ENCODE data around the gene PIGA. TPM values are rescaled to one million over a fixed set of nuclear protein-coding genes. Genes with fewer than 3 reads are reported as not detected.
A peak's percentile ranks its signal among the peaks of the same experiment; 100 is the strongest.

The PIGA gene
- total RNA-seq, 1 donor from 2014 or later, result 10.3 TPM

DNA sequence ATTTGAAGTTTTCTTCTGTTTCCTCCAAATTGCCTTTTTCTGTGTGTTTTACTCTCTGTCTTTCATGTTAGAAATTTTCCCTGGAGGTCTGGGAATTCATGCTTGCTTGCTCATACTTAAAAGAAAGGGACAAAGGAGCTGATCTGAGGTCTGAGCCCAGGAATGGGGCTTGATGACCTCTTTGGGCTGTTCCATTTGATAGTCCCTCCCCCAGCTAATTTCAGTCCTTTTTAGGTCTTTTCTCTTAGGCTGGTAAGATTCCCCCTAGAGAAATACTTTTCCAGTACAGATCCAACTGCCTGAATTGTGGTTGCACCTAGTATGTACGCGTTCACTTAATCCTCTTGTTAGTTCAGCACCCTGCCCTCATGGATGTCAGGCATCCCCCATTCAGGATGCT, 5.5 kb upstream of the PIGA start:
- Mint-ChIP-seq H3K4me1 (ENCODE audit: unreplicated experiment) (no peaks in the 10 kb centered on the region), H3K27ac (ENCODE audit: unreplicated experiment) (no peak overlapping the region), H3K27me3 (ENCODE audit: unreplicated experiment) (peaks cover 14% of the 10 kb centered on the region), H3K36me3 (ENCODE audit: unreplicated experiment) (no peaks in the 10 kb centered on the region), H3K4me3 (ENCODE audit: unreplicated experiment) (no peak overlapping the region), H3K9me3 (ENCODE audit: unreplicated experiment) (no peaks in the 10 kb centered on the region)
- no peak for DNase-seq (ENCODE audit: extremely low spot score, unreplicated experiment)
- TF ChIP-seq, protein P1, sequence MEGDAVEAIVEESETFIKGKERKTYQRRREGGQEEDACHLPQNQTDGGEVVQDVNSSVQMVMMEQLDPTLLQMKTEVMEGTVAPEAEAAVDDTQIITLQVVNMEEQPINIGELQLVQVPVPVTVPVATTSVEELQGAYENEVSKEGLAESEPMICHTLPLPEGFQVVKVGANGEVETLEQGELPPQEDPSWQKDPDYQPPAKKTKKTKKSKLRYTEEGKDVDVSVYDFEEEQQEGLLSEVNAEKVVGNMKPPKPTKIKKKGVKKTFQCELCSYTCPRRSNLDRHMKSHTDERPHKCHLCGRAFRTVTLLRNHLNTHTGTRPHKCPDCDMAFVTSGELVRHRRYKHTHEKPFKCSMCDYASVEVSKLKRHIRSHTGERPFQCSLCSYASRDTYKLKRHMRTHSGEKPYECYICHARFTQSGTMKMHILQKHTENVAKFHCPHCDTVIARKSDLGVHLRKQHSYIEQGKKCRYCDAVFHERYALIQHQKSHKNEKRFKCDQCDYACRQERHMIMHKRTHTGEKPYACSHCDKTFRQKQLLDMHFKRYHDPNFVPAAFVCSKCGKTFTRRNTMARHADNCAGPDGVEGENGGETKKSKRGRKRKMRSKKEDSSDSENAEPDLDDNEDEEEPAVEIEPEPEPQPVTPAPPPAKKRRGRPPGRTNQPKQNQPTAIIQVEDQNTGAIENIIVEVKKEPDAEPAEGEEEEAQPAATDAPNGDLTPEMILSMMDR (IDR thresholded peaks at IDR 0.05), result no peak

DNA sequence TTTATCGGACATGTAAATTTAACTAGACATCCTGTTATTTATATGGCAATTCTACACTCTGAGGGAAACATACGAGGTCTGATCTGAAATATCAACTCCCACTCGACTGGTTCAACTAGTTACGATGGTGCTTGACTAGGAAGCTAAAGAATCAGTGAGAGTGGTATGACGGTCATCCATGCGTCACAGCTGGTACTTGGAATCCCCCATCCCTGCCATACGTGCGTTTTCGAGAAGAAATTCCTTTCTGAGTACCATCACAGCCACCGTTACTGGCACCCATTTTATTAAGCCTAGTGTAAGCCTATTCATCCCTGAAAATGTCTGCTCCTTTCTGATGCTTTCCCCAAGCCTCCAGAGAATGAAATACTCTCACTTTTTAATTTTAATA, 695 bp upstream of the PIGA start:
- no peak for DNase-seq (ENCODE audit: extremely low spot score, unreplicated experiment)
- peaks cover 4% of the 10 kb centered on the region for H3K4me1 Mint-ChIP-seq (ENCODE audit: unreplicated experiment)
- no peaks in the 10 kb centered on the region for H3K9me3 Mint-ChIP-seq (ENCODE audit: unreplicated experiment)
- no peaks in the 10 kb centered on the region for H3K36me3 Mint-ChIP-seq (ENCODE audit: unreplicated experiment)
- TF ChIP-seq, protein P1 (IDR thresholded peaks at IDR 0.05), result no peak
- H3K27ac Mint-ChIP-seq (ENCODE audit: unreplicated experiment), result peak overlapping the region; percentile 89
- peak overlapping the region; percentile 90 for H3K4me3 Mint-ChIP-seq (ENCODE audit: unreplicated experiment)
- peaks cover 11% of the 10 kb centered on the region for H3K27me3 Mint-ChIP-seq (ENCODE audit: unreplicated experiment)

DNA sequence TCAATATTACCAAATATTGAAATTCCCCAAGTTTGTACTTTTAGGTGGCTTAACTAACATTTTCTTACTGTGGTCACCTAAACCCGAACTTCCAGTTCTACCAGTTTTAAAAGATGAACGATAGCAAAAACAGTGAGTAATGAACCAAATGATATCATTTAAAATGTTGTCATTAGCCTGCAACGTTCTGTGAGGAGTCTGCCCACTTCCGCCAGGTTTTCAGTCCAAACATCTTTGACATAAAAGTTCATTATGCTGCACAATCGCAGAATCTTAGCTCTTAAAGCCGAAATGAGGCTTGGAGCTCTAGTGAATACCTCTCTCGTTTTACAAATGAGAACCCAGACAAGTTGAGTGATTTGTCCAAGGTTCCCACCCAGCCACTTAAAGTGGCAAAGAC, 762 bp downstream of the PIGA start:
- peak overlapping the region; percentile 90 for H3K4me3 Mint-ChIP-seq (ENCODE audit: unreplicated experiment)
- no peaks in the 10 kb centered on the region for H3K36me3 Mint-ChIP-seq (ENCODE audit: unreplicated experiment)
- peak overlapping the region; percentile 91 for H3K27ac Mint-ChIP-seq (ENCODE audit: unreplicated experiment)
- TF ChIP-seq, protein P1 (IDR thresholded peaks at IDR 0.05), result no peak
- H3K9me3 Mint-ChIP-seq (ENCODE audit: unreplicated experiment), result no peaks in the 10 kb centered on the region
- peaks cover 2% of the 10 kb centered on the region for H3K27me3 Mint-ChIP-seq (ENCODE audit: unreplicated experiment)
- no peak for DNase-seq (ENCODE audit: extremely low spot score, unreplicated experiment)
- H3K4me1 Mint-ChIP-seq (ENCODE audit: unreplicated experiment), result peaks cover 4% of the 10 kb centered on the region

DNA sequence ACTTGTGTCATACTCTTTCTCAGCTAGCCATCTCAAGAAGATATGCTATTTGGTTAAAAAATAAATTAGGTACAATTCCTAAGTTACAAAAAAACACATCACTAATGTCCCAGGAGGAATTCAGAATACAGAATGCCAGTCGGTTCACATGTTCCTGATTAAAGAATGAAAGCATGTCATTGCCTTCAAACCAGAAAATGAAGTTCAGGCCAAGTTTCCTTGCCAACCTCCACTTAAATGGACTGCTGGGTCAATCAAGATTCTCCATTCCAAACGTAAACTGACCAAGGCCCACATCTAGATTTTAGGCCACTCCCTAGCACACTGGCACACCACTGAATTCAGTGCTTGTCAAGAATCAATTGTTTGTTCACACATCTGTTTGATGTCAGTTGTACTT, 6.5 kb downstream of the PIGA start:
- H3K4me1 Mint-ChIP-seq (ENCODE audit: unreplicated experiment), result no peaks in the 10 kb centered on the region
- no peak overlapping the region for H3K4me3 Mint-ChIP-seq (ENCODE audit: unreplicated experiment)
- TF ChIP-seq, protein P1 (IDR thresholded peaks at IDR 0.05), result no peak
- H3K36me3 Mint-ChIP-seq (ENCODE audit: unreplicated experiment), result peaks cover 1% of the 10 kb centered on the region
- no peak overlapping the region for H3K27ac Mint-ChIP-seq (ENCODE audit: unreplicated experiment)
- H3K27me3 Mint-ChIP-seq (ENCODE audit: unreplicated experiment), result no peaks in the 10 kb centered on the region
- no peaks in the 10 kb centered on the region for H3K9me3 Mint-ChIP-seq (ENCODE audit: unreplicated experiment)
- no peak for DNase-seq (ENCODE audit: extremely low spot score, unreplicated experiment)

DNA sequence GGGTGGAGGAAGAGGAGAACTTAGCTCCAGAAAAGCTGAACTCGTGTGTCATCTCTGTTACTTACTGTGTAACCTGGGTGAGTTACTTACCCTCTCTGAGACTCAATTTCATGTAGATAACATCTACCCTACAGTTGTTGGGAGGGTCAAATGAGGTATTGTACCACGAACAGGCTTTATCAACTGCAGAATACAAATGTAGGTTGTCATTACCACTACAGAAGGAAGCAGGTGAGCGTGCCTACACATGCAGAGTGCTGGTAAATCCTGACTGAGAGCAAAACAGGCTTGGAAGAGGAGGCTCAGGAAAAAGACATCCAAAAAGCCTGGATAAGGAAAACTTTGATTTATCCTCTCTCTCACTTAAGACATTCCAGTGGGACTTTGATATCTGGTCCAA, 7.2 kb downstream of the PIGA start:
- no peak overlapping the region for H3K27ac Mint-ChIP-seq (ENCODE audit: unreplicated experiment)
- H3K4me3 Mint-ChIP-seq (ENCODE audit: unreplicated experiment), result no peak overlapping the region
- no peaks in the 10 kb centered on the region for H3K9me3 Mint-ChIP-seq (ENCODE audit: unreplicated experiment)
- no peak for DNase-seq (ENCODE audit: extremely low spot score, unreplicated experiment)
- H3K36me3 Mint-ChIP-seq (ENCODE audit: unreplicated experiment), result peaks cover 1% of the 10 kb centered on the region
- H3K27me3 Mint-ChIP-seq (ENCODE audit: unreplicated experiment), result no peaks in the 10 kb centered on the region
- TF ChIP-seq, protein P1 (IDR thresholded peaks at IDR 0.05), result no peak
- no peaks in the 10 kb centered on the region for H3K4me1 Mint-ChIP-seq (ENCODE audit: unreplicated experiment)

Data from osteocyte (in vitro differentiated cells).